Measurements from ENCODE around the gene FNIP1.

DNA sequence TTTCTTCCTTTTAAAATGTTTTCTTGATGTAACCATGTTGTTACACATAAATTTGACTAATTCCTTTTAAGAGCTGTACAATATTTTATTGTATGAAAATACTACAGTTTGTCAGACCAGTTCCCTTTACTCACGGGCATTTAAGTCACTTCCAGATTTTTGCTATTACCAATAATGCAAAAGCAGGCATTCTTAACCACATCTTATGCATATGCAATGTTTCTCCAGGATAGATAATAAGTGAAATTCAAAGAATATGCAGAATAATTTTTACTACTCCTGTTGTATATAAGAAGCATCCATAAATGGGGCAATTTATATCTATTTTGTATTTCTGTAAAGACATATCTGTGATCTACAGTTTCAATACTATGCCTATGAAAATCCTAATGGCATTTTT lies 77.3 kb downstream of the FNIP1 start:
- TF ChIP-seq, protein P1, sequence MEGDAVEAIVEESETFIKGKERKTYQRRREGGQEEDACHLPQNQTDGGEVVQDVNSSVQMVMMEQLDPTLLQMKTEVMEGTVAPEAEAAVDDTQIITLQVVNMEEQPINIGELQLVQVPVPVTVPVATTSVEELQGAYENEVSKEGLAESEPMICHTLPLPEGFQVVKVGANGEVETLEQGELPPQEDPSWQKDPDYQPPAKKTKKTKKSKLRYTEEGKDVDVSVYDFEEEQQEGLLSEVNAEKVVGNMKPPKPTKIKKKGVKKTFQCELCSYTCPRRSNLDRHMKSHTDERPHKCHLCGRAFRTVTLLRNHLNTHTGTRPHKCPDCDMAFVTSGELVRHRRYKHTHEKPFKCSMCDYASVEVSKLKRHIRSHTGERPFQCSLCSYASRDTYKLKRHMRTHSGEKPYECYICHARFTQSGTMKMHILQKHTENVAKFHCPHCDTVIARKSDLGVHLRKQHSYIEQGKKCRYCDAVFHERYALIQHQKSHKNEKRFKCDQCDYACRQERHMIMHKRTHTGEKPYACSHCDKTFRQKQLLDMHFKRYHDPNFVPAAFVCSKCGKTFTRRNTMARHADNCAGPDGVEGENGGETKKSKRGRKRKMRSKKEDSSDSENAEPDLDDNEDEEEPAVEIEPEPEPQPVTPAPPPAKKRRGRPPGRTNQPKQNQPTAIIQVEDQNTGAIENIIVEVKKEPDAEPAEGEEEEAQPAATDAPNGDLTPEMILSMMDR (conservative IDR thresholded peaks at IDR 0.05; ENCODE audit: low read depth in 2 of 2), result no peak
- TF ChIP-seq, protein P2, sequence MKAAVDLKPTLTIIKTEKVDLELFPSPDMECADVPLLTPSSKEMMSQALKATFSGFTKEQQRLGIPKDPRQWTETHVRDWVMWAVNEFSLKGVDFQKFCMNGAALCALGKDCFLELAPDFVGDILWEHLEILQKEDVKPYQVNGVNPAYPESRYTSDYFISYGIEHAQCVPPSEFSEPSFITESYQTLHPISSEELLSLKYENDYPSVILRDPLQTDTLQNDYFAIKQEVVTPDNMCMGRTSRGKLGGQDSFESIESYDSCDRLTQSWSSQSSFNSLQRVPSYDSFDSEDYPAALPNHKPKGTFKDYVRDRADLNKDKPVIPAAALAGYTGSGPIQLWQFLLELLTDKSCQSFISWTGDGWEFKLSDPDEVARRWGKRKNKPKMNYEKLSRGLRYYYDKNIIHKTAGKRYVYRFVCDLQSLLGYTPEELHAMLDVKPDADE (IDR thresholded peaks at IDR 0.05), result no peak
- TF ChIP-seq POLR2AphosphoS5 (IDR thresholded peaks at IDR 0.05; ENCODE audit: low read depth) (no peak), CREB1 (CRISPR knock-in tag; IDR thresholded peaks at IDR 0.05; ENCODE audit: low read depth) (no peak), EZH2 (IDR thresholded peaks at IDR 0.05; ENCODE audit: low read depth, unreplicated experiment) (no peak), NANOG (IDR thresholded peaks at IDR 0.05; ENCODE audit: borderline replicate concordance) (no peak), EZH2phosphoT487 (IDR thresholded peaks at IDR 0.05; ENCODE audit: unreplicated experiment) (no peak), JUNB (IDR thresholded peaks at IDR 0.05; ENCODE audit: unreplicated experiment) (no peak)
- TF ChIP-seq, protein P3, sequence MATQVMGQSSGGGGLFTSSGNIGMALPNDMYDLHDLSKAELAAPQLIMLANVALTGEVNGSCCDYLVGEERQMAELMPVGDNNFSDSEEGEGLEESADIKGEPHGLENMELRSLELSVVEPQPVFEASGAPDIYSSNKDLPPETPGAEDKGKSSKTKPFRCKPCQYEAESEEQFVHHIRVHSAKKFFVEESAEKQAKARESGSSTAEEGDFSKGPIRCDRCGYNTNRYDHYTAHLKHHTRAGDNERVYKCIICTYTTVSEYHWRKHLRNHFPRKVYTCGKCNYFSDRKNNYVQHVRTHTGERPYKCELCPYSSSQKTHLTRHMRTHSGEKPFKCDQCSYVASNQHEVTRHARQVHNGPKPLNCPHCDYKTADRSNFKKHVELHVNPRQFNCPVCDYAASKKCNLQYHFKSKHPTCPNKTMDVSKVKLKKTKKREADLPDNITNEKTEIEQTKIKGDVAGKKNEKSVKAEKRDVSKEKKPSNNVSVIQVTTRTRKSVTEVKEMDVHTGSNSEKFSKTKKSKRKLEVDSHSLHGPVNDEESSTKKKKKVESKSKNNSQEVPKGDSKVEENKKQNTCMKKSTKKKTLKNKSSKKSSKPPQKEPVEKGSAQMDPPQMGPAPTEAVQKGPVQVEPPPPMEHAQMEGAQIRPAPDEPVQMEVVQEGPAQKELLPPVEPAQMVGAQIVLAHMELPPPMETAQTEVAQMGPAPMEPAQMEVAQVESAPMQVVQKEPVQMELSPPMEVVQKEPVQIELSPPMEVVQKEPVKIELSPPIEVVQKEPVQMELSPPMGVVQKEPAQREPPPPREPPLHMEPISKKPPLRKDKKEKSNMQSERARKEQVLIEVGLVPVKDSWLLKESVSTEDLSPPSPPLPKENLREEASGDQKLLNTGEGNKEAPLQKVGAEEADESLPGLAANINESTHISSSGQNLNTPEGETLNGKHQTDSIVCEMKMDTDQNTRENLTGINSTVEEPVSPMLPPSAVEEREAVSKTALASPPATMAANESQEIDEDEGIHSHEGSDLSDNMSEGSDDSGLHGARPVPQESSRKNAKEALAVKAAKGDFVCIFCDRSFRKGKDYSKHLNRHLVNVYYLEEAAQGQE (IDR thresholded peaks at IDR 0.05; ENCODE audit: unreplicated experiment), result no peak

All from GM23338 (cell line).